ENCODE results near the gene FILIP1L. TPM values are rescaled to one million over a fixed set of nuclear protein-coding genes. Genes with fewer than 3 reads are reported as not detected.

FILIP1L gene
- under 1 TPM; 0.25 to 0.44 TPM for total RNA-seq

DNA sequence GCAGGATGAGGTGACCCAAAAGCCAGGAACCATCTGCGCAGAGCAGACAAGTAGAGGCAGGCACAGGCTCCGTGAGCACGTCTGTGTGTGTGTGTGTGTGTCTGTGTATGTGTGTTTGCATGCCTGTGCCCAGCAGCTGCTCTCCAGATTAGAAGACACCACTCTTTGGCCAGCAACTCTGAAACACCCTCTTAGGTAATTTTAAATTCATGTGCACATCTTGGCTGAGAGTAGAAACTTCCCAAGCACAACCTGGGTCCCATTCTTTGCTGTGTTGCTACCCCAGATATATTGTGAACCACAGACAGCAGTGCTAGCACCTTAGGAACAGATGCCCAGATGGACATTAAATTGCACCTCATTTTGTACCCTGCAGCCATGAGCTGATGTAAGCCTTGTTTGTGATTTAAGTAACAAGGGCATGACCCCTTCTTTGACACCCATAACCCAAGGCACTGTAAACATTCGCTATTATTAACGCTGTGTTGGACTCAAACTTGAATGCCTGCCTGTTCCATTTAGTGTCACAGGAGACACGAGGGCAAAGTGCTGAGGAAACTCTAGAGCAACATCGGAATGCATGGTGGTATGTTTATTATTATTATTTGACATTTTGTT, at the start of gene FILIP1L:
TSS of gene FILIP1L (minus strand) at position 89 of the 618 bp plus-strand sequence.
- CTCF ChIA-PET, result interaction anchor here (1.4 to 1.9 kb wide), 2 partner anchors 8 to 12 kb away, joined by 3 to 5 read pairs; no protein-coding TSS in a partner anchor
- Mint-ChIP-seq H3K36me3 (ENCODE audit: low read depth) (peaks cover 5% of the 10 kb centered on the region), H3K4me3 (no peak within 1 kb of the TSS), H3K4me1 (no peaks in the 10 kb centered on the region), H3K27ac (no peak within 1 kb of the TSS), H3K9me3 (no peaks in the 10 kb centered on the region), H3K27me3 (no peaks in the 10 kb centered on the region)
- no peak for DNase-seq
- POLR2A ChIA-PET, result no interaction called here

DNA sequence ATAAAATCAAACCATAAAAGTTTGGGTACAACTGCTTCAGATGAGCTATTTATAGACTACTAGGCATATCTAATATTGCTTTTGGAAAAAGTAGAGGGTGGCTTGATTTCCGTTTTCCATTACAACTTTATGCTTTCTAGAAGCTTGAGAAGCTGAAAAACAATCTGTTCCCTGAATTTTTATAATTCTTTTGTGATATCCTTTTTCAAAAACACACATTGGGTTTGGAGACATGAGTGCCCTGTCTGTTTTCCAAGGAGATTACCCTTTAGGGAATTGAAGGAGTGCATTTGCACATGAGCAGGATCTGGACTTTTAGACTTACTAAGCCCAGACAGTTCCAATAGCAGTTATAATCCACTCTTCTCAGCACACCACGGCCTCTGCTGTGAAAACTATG, 49.5 kb upstream of the FILIP1L start:
- Mint-ChIP-seq H3K4me3 (no peak overlapping the region), H3K9me3 (no peaks in the 10 kb centered on the region), H3K36me3 (ENCODE audit: low read depth) (peaks cover 6% of the 10 kb centered on the region), H3K27ac (no peak overlapping the region), H3K4me1 (no peaks in the 10 kb centered on the region), H3K27me3 (no peaks in the 10 kb centered on the region)
- CTCF ChIA-PET, result interaction anchor here (0.6 to 2.5 kb wide), 4 partner anchors 9 to 74 kb away, joined by 3 to 11 read pairs (median 4); no protein-coding TSS in a partner anchor
- DNase-seq, result no peak
- POLR2A ChIA-PET, result no interaction called here

DNA sequence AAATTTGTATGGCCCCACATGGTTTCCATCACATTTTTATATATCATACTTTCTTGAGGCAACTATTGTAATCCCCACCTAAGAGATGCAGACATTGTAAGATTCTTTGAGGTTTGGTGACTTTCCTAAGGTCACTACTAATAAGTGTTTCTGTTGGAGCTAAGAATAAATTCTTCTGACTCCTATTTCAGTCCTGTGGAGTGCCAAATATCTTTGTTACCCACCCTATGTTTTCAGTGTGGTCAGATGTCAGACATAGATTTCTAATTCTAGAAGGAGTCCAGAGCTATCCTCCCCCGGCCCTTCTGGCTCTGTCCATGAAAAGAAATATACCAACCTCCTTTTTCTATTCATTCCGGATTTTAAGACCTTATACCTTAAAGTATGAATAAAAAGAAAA, 46.2 kb upstream of the FILIP1L start:
- H3K9me3 Mint-ChIP-seq, result peaks cover 14% of the 10 kb centered on the region
- no peaks in the 10 kb centered on the region for H3K27me3 Mint-ChIP-seq
- peaks cover 18% of the 10 kb centered on the region for H3K36me3 Mint-ChIP-seq (ENCODE audit: low read depth)
- ChIA-PET POLR2A (no interaction called here), CTCF (no interaction called here)
- DNase-seq, result no peak
- no peak overlapping the region for H3K27ac Mint-ChIP-seq
- no peak overlapping the region for H3K4me3 Mint-ChIP-seq
- H3K4me1 Mint-ChIP-seq, result no peaks in the 10 kb centered on the region

DNA sequence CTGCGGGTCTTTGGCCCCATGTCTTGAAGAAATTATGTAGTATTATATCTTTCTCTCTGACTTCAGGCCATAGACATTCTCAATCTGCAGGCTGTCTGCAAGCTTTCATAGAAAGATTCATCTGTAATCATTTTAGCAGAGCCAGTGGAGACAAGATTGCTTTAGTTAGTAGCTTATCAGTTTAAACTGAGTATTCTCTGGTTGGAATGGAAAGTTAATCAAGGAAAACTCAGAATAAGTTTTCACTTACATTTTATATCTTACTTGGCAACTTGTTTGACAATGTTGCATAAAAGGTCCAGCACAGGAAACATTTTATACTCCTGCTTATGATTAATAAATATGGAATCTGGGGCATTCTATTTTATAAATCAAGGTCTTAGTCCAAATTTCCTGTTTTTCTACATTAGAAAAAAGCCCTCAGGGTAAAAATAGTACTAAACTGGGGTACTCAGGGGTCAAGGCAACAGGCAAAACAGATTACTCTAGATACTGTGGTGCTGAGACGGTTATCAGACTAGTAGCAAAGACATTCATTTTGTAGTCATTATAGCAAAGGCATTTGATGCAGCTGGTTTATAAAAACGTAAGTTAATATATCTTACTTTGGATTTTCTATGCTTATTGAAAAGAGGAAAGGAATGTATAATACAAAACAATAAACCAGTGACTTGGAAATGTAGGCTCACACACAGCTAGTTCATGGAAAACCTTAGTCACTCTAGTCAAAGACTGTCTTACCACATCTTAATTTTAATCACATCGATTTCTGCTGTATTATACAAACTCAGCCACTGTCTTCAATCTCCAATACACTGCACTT, 45.2 kb upstream of the FILIP1L start:
- Mint-ChIP-seq H3K27ac (no peak overlapping the region), H3K4me3 (no peak overlapping the region), H3K9me3 (peaks cover 19% of the 10 kb centered on the region), H3K36me3 (ENCODE audit: low read depth) (peaks cover 23% of the 10 kb centered on the region), H3K27me3 (no peaks in the 10 kb centered on the region), H3K4me1 (no peaks in the 10 kb centered on the region)
- DNase-seq, result no peak
- ChIA-PET CTCF (no interaction called here), POLR2A (no interaction called here)

DNA sequence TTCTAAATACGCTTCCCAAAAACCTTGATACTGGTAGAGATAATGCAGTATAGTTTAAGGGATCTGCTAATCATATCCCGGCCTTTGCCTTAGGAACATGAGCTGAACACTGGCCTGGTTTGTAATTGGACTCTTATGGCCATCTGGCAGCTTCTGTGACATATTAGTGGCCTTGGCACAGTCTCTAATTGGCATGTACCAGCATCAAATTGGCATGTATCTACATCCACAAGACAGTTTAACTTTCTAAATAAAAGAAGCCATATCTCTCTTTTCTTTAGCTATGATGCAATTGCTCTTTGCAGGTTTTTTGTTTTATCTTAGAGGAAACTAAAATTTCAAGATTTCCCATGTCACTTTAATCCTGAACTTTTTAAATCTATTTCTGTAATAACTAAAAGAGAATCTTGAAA, 44.6 kb upstream of the FILIP1L start:
- CTCF ChIA-PET, result no interaction called here
- Mint-ChIP-seq H3K4me3 (no peak overlapping the region), H3K36me3 (ENCODE audit: low read depth) (peaks cover 25% of the 10 kb centered on the region), H3K9me3 (peaks cover 19% of the 10 kb centered on the region), H3K27me3 (no peaks in the 10 kb centered on the region), H3K27ac (no peak overlapping the region), H3K4me1 (no peaks in the 10 kb centered on the region)
- POLR2A ChIA-PET, result no interaction called here
- no peak for DNase-seq

DNA sequence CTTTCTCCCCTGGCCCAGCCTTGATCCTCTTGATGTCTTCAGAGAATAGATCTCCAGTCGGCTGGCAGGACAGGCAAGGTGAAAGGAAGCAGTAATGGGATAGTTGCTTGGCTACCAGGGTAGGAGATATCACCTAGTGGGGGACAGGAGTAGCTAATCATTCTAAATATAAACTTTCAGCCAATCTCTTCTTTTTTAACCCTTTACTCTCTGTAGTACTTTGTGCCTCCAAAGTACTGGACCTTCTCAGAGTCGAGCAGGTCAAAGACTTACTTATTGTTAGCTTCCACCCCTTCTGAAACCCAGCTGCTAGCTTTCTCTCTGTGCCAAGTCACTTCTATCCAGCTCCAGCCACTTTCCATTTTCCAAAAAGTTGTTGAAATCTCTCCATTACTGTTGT, 43.4 kb upstream of the FILIP1L start:
- Mint-ChIP-seq H3K4me1 (no peaks in the 10 kb centered on the region), H3K9me3 (peaks cover 19% of the 10 kb centered on the region), H3K36me3 (ENCODE audit: low read depth) (peaks cover 32% of the 10 kb centered on the region), H3K27me3 (no peaks in the 10 kb centered on the region), H3K4me3 (no peak overlapping the region), H3K27ac (no peak overlapping the region)
- ChIA-PET POLR2A (no interaction called here), CTCF (no interaction called here)
- DNase-seq, result no peak

DNA sequence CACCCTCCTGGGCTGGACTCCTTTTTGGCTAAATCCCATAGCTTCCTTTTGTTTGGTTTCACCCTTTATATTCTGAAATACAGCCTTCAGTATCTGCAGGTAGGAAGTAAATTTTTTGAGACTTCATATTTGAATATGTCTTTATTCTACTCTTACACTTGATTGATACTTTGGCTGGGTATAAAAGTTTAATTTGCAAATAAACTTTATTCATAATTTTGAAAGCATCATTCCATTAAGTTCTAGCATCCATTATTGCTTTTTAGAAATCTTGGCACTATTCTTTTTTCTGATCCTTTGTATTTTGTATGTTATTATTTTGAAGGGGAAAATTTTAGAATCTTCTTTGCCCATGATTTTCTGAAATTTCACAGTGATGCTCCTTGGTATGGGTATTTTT, 41.3 kb upstream of the FILIP1L start:
- POLR2A ChIA-PET, result no interaction called here
- CTCF ChIA-PET, result interaction anchor here (0.7 kb wide), 1 partner anchor 305 kb away, joined by 3 read pairs; no protein-coding TSS in a partner anchor
- Mint-ChIP-seq H3K4me3 (no peak overlapping the region), H3K36me3 (ENCODE audit: low read depth) (peaks cover 45% of the 10 kb centered on the region), H3K27me3 (no peaks in the 10 kb centered on the region), H3K4me1 (no peaks in the 10 kb centered on the region), H3K9me3 (peaks cover 19% of the 10 kb centered on the region), H3K27ac (no peak overlapping the region)
- no peak for DNase-seq

DNA sequence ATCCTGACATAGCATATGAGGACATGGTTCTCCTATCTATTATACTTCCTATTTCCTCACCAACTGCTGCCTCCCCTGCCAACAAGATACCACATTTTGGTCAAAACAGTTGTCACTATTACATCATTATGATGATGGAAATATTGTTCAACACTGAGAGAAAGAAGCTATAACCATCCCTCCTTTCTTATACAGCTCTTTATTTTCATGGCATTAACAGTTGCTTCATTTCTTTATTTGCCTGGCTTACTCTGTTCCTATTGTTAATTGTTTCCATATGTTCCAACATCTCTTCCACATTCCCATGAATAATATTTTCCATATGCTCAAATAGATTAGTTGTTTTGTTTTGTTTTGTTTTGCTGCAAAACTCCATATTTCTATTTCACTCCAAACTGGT, 40.8 kb upstream of the FILIP1L start:
- no peak overlapping the region for H3K27ac Mint-ChIP-seq
- H3K4me3 Mint-ChIP-seq, result no peak overlapping the region
- H3K4me1 Mint-ChIP-seq, result no peaks in the 10 kb centered on the region
- no peak for DNase-seq
- ChIA-PET POLR2A (no interaction called here), CTCF (interaction anchor here (0.8 kb wide), 1 partner anchor 78 kb away, joined by 3 read pairs; no protein-coding TSS in a partner anchor)
- peaks cover 46% of the 10 kb centered on the region for H3K36me3 Mint-ChIP-seq (ENCODE audit: low read depth)
- no peaks in the 10 kb centered on the region for H3K27me3 Mint-ChIP-seq
- H3K9me3 Mint-ChIP-seq, result peaks cover 19% of the 10 kb centered on the region

DNA sequence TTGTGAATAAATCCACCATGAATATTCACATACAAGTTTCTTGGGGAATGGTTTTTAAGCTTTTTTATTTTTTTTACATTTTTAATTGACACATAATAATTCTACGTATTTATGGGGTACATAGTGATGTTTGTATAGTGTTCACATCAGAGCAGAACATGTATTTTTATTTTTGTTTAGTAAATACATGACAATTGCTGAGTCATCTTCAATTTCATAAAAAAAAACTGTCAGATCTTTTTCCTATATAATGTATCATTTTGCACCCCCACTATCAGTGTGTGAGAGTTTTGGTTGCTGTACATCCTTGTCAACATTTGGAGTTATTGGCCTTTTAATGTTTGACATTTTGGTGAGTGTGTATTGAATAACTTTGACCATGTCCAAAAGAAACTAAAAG, 39.9 kb upstream of the FILIP1L start:
- no peak overlapping the region for H3K4me3 Mint-ChIP-seq
- no peak overlapping the region for H3K27ac Mint-ChIP-seq
- peaks cover 53% of the 10 kb centered on the region for H3K36me3 Mint-ChIP-seq (ENCODE audit: low read depth)
- ChIA-PET POLR2A (no interaction called here), CTCF (interaction anchor here (0.8 kb wide), 1 partner anchor 79 kb away, joined by 3 read pairs; no protein-coding TSS in a partner anchor)
- H3K9me3 Mint-ChIP-seq, result peaks cover 19% of the 10 kb centered on the region
- DNase-seq, result no peak
- no peaks in the 10 kb centered on the region for H3K27me3 Mint-ChIP-seq
- peaks cover 7% of the 10 kb centered on the region for H3K4me1 Mint-ChIP-seq

DNA sequence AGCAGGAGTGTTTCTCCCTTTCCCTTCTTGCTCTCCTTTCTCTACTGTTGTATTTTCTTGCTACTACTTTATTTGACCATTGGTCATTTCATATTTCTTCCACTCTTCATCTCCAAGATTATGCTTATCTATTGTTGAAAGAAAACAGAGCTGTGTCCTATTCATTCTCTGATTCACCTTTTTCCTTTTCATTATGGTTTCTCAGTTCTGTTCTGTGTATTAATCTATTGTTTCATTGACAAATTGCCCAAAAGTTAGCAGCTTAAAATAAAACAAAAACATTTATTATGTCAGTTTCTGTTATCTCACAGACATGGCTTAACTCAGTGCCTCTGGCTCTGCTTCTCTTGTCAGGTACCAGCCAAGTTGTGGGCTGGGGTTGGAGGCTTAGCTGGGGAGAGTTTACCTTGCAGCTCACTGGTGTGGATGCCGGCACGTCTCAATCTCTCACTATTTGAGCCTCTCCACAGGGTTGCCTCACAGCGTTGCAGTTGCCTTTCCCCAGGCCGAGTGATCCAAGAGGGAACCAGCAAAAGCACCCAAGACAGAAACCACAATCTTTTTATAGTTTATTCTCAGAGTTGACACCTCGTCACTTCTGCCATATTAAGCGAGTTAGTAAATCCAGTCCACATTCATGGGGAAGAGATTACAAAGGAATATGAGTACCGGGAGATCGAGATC, 36.9 kb upstream of the FILIP1L start:
- Mint-ChIP-seq H3K9me3 (peaks cover 9% of the 10 kb centered on the region), H3K36me3 (ENCODE audit: low read depth) (peaks cover 53% of the 10 kb centered on the region), H3K27me3 (no peaks in the 10 kb centered on the region), H3K4me3 (no peak overlapping the region), H3K27ac (no peak overlapping the region), H3K4me1 (peaks cover 11% of the 10 kb centered on the region)
- ChIA-PET CTCF (no interaction called here), POLR2A (no interaction called here)
- DNase-seq, result no peak

DNA sequence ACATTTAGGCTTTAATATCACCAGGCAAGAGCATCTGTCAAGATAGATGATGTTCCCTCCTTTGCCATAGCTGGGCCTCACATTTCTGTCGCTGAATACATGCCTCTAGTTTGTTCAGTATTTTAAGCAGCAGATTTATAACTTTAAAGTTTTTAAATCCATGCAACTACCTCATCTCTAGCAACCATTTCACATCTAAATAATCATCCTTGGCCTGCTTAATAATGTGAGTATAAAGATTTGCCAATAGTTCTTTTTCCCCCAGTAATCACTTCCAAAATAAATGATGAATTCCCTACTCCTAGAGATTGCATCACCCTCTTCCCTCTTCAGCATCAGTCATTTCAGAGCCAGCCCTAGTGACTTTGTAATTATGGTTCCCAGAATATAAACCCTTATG, 36.2 kb upstream of the FILIP1L start:
- CTCF ChIA-PET, result no interaction called here
- H3K9me3 Mint-ChIP-seq, result peaks cover 5% of the 10 kb centered on the region
- H3K4me1 Mint-ChIP-seq, result peaks cover 13% of the 10 kb centered on the region
- POLR2A ChIA-PET, result no interaction called here
- no peaks in the 10 kb centered on the region for H3K27me3 Mint-ChIP-seq
- no peak for DNase-seq
- no peak overlapping the region for H3K4me3 Mint-ChIP-seq
- H3K36me3 Mint-ChIP-seq (ENCODE audit: low read depth), result peaks cover 50% of the 10 kb centered on the region
- H3K27ac Mint-ChIP-seq, result no peak overlapping the region

DNA sequence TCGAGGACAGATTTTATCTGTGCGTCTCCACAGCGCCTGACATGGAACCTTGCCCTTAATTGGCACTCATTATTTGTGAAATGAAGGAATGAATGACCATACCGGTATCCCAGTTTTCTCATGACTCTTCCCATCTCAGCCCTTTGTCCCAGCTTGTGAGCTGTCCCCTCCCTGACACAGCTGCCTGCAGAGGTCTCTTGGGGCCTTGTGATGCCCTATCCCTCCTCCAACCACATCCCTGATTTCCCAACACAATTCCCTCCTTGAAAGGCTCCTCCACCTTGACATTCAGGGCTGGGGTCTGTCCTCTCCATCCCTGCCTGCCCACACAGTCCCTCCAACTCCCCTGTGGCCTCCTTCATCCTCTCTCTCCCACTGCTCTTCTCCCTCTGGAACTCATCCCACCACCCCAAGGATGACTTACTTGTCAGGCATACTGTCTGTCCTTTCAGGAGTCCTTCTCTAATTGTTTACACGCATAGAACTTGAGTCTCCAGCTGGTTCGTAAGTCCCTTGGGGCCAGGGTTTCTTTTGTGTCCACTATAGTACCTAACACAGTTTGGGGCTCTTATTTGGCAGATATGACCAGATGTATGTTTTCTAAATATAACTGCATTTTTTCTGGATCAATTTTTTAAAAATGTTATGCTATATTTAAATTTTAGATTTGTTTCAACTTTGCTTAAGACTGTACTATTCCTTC, 35.6 kb upstream of the FILIP1L start:
- H3K27ac Mint-ChIP-seq, result peak overlapping the region; percentile 15
- peaks cover 44% of the 10 kb centered on the region for H3K36me3 Mint-ChIP-seq (ENCODE audit: low read depth)
- H3K9me3 Mint-ChIP-seq, result no peaks in the 10 kb centered on the region
- ChIA-PET CTCF (interaction anchor here (1.2 kb wide), 1 partner anchor 13 kb away, joined by 4 read pairs; no protein-coding TSS in a partner anchor), POLR2A (no interaction called here)
- H3K4me3 Mint-ChIP-seq, result no peak overlapping the region
- no peaks in the 10 kb centered on the region for H3K27me3 Mint-ChIP-seq
- H3K4me1 Mint-ChIP-seq, result peaks cover 15% of the 10 kb centered on the region
- no peak for DNase-seq
